ENCODE results near the gene TET2. TPM values are rescaled to one million over a fixed set of nuclear protein-coding genes. Genes with fewer than 3 reads are reported as not detected.

TET2 gene
- total RNA-seq, 1 donor from 2014 or later, result 42.1 TPM

GRCh38 chr4:105182211-105182610, 35.5 kb downstream of the TET2 start:
- TF ChIP-seq CTCF (IDR thresholded peaks at IDR 0.05; ENCODE audit: unreplicated experiment), result no peak
- Mint-ChIP-seq H3K27me3 (ENCODE audit: low read depth) (no peaks in the 10 kb centered on the region), H3K4me1 (peaks cover 17% of the 10 kb centered on the region), H3K4me3 (no peak overlapping the region), H3K9me3 (peaks cover 3% of the 10 kb centered on the region), H3K36me3 (peaks cover 4% of the 10 kb centered on the region), H3K27ac (no peak overlapping the region)
- no peak for DNase-seq (ENCODE audit: low spot score in 2 of 2, unreplicated experiment in 2 of 2)

- peaks cover 2% of the 10 kb centered on the region for H3K36me3 Mint-ChIP-seq
- peaks cover 17% of the 10 kb centered on the region for H3K4me1 Mint-ChIP-seq
- H3K27me3 Mint-ChIP-seq (ENCODE audit: low read depth), result no peaks in the 10 kb centered on the region
- TF ChIP-seq CTCF (IDR thresholded peaks at IDR 0.05; ENCODE audit: unreplicated experiment), result no peak
- DNase-seq (ENCODE audit: low spot score in 2 of 2, unreplicated experiment in 2 of 2), result no peak
- H3K27ac Mint-ChIP-seq, result peak overlapping the region; percentile 1
- H3K9me3 Mint-ChIP-seq, result no peaks in the 10 kb centered on the region
- H3K4me3 Mint-ChIP-seq, result no peak overlapping the region
Observed at GRCh38 chr4:105184316-105184980, 37.8 kb downstream of the TET2 start.

- no peak for DNase-seq (ENCODE audit: low spot score in 2 of 2, unreplicated experiment in 2 of 2)
- Mint-ChIP-seq H3K9me3 (no peaks in the 10 kb centered on the region), H3K36me3 (peaks cover 6% of the 10 kb centered on the region), H3K4me1 (peaks cover 12% of the 10 kb centered on the region), H3K27ac (no peak overlapping the region), H3K27me3 (ENCODE audit: low read depth) (no peaks in the 10 kb centered on the region), H3K4me3 (no peak overlapping the region)
- TF ChIP-seq CTCF (IDR thresholded peaks at IDR 0.05; ENCODE audit: unreplicated experiment), result no peak
Observed at GRCh38 chr4:105186701-105187161, 40.1 kb downstream of the TET2 start.

- H3K9me3 Mint-ChIP-seq, result no peaks in the 10 kb centered on the region
- no peak overlapping the region for H3K4me3 Mint-ChIP-seq
Observed at GRCh38 chr4:105189855-105190650, 43.4 kb downstream of the TET2 start.

GRCh38 chr4:105191621-105192210, 45.0 kb downstream of the TET2 start:
- peaks cover 10% of the 10 kb centered on the region for H3K4me1 Mint-ChIP-seq
- H3K36me3 Mint-ChIP-seq, result peaks cover 22% of the 10 kb centered on the region
- H3K27ac Mint-ChIP-seq, result no peak overlapping the region
- no peak for TF ChIP-seq CTCF (IDR thresholded peaks at IDR 0.05; ENCODE audit: unreplicated experiment)
- H3K4me3 Mint-ChIP-seq, result no peak overlapping the region
- no peaks in the 10 kb centered on the region for H3K9me3 Mint-ChIP-seq
- DNase-seq (ENCODE audit: low spot score in 2 of 2, unreplicated experiment in 2 of 2), result no peak
- no peaks in the 10 kb centered on the region for H3K27me3 Mint-ChIP-seq (ENCODE audit: low read depth)

More at GRCh38 chr4:105189855-105190650, 43.4 kb downstream of the TET2 start:
- no peak for DNase-seq (ENCODE audit: low spot score in 2 of 2, unreplicated experiment in 2 of 2)
- Mint-ChIP-seq H3K4me1 (peaks cover 10% of the 10 kb centered on the region), H3K36me3 (peaks cover 11% of the 10 kb centered on the region), H3K27ac (no peak overlapping the region), H3K27me3 (ENCODE audit: low read depth) (no peaks in the 10 kb centered on the region)
- no peak for TF ChIP-seq CTCF (IDR thresholded peaks at IDR 0.05; ENCODE audit: unreplicated experiment)

Measured in mesothelial cell of epicardium (in vitro differentiated cells).